Stomach (tissue), 9 donors: ENCODE measurements around the gene PLEKHG3. TPM values are rescaled to one million over a fixed set of nuclear protein-coding genes. Genes with fewer than 3 reads are reported as not detected.

Source experiments
- DNase-seq, 2 donors: peaks; one replicate each; pipeline versions ENCODE4 v3.0.0 to v3.0.0-alpha.2; 2013 to 2019
- H3K27ac ChIP-seq, 5 donors: fragments of 200-600 bp in 4 of 5; sonication (generic) in 4 of 5; one replicate each; pipeline ENCODE4 v1.5.1; 2013 to 2019; ENCODE audit warnings: mild to moderate bottlenecking in 1 of 5, moderate library complexity in 1 of 5
- H3K27me3 ChIP-seq, 3 donors: fragments of 200-600 bp; sonication (generic); one replicate each; pipeline ENCODE4 v1.5.1; 2017 to 2019; ENCODE audit warnings: mixed run types in 1 of 3
- H3K36me3 ChIP-seq, 4 donors: fragments of 200-600 bp; sonication (generic); 1 replicate in 3 of 4; 2 replicates in 1 of 4; pipeline ENCODE4 v1.5.1; 2016 to 2019
- H3K4me1 ChIP-seq, 4 donors: fragments of 200-600 bp; sonication (generic); one replicate each; pipeline ENCODE4 v1.5.1; 2016 to 2019
- H3K4me3 ChIP-seq, 4 donors: fragments of 200-600 bp; sonication (generic) in 3 of 4; one replicate each; pipeline ENCODE4 v1.5.1; 2016 to 2019; ENCODE audit warnings: mild to moderate bottlenecking in 1 of 4
- H3K9me3 ChIP-seq, 4 donors: fragments of 200-600 bp; sonication (generic); one replicate each; pipeline ENCODE4 v1.5.1; 2016 to 2019
- EP300 ChIP-seq: sonication (generic); formaldehyde crosslinking; IDR thresholded peaks from one replicate; pipeline ENCODE4 v1.6.1; 2017; ENCODE audit warnings: antibody characterized with exemption
- POLR2A ChIP-seq, 4 donors: fragments of 450-650 bp; IDR thresholded peaks; one replicate each; pipeline ENCODE4 v1.6.1; 2016; ENCODE audit warnings: antibody characterized with exemption in 4 of 4, control low read depth in 2 of 4, mild to moderate bottlenecking in 1 of 4, moderate library complexity in 1 of 4
- POLR2AphosphoS5 ChIP-seq, 3 donors: sonication (generic); formaldehyde crosslinking; IDR thresholded peaks; one replicate each; pipeline ENCODE4 v1.6.1; 2016; ENCODE audit warnings: antibody characterized with exemption in 3 of 3
- WGBS, 5 donors: extraction: QIAGEN DNeasy Blood & Tissue Kit in 3 of 5; methylation state at CpG; one replicate each; pipeline versions ENCODE4 v1.1.5 to v1.1.7; 2013 to 2018; 5-methylcytosine and 5-hydroxymethylcytosine counted together
- intact Hi-C: fragments of 100-400 bp; cut with DNase I; formaldehyde crosslinking; loops from one replicate; pipeline ENCODE4 v1.15.1; 2023; ENCODE audit warnings: low total_unique reads
- polyA plus RNA-seq, 3 donors: library from polyadenylated mRNA; stranded (reverse); fragments of 200-250 nt; gene quantifications; one replicate each; pipeline ENCODE4 v1.2.3, GENCODE V29; 2013
- total RNA-seq, 5 donors: library from RNA; depleted of rRNA; stranded (reverse); fragments of >200 nt; gene quantifications; one replicate each; pipeline versions ENCODE4 v1.1.0 to v1.2.3, GENCODE V29; 2014 to 2016
- TF ChIP-seq, protein P1 (sequence below), 7 experiments: fragments of 450-650 bp in 4 of 7; fragments of 200-600 bp in 3 of 7; sonication (generic) in 3 of 7; IDR thresholded peaks; one replicate each; pipeline ENCODE4 v1.5.1; 2016 to 2019; ENCODE audit warnings: antibody characterized with exemption in 7 of 7, control low read depth in 2 of 7, mild to moderate bottlenecking in 1 of 7
- donor health status: healthy with polysubstance abuse.
- donor health status: Bipolar disorder and iron deficiency.
- donor health status: healthy.

PLEKHG3 gene
- total and polyA plus RNA-seq, 8 donors: 7.3 to 292 (median 25.6) TPM

DNA sequence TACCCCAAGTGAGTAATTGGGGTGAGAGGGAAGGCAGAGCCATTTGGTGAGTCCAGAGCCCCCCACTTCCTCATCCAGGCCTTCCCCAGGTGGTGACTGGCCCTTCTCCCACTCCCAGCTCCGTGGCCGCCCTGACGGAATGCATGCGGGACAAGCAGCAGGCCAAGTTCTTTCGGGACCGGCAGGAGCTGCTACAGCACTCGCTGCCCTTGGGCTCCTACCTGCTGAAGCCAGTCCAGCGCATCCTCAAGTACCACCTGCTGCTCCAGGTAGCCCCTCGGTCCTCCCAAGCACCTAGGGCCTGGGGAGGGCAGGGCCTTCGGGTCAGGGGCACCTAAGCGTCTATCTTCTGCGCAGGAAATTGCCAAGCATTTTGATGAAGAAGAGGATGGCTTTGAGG, 26.5 kb downstream of the PLEKHG3 start:
- no peaks in the 10 kb centered on the region for H3K27me3 ChIP-seq
- no peak for DNase-seq
- H3K36me3 ChIP-seq: peaks cover 45 to 77% (median 69%) of the 10 kb centered on the region in 4 donors
- intact Hi-C loops: no loop called here
- TF ChIP-seq POLR2AphosphoS5 (IDR thresholded peaks at IDR 0.05) (no peak), POLR2A (IDR thresholded peaks at IDR 0.05) (no peak), EP300 (no peak)
- TF ChIP-seq, protein P1, sequence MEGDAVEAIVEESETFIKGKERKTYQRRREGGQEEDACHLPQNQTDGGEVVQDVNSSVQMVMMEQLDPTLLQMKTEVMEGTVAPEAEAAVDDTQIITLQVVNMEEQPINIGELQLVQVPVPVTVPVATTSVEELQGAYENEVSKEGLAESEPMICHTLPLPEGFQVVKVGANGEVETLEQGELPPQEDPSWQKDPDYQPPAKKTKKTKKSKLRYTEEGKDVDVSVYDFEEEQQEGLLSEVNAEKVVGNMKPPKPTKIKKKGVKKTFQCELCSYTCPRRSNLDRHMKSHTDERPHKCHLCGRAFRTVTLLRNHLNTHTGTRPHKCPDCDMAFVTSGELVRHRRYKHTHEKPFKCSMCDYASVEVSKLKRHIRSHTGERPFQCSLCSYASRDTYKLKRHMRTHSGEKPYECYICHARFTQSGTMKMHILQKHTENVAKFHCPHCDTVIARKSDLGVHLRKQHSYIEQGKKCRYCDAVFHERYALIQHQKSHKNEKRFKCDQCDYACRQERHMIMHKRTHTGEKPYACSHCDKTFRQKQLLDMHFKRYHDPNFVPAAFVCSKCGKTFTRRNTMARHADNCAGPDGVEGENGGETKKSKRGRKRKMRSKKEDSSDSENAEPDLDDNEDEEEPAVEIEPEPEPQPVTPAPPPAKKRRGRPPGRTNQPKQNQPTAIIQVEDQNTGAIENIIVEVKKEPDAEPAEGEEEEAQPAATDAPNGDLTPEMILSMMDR (IDR thresholded peaks at IDR 0.05): no peak
- H3K4me3 ChIP-seq: no peak overlapping the region
- peaks cover 14 to 23% (median 17%) of the 10 kb centered on the region in 4 donors for H3K4me1 ChIP-seq
- WGBS, 5 donors: 84 to 95% (median 93%) methylated on average over 9 to 12 of the region's 12 CpGs
- no peaks in the 10 kb centered on the region for H3K9me3 ChIP-seq
- H3K27ac ChIP-seq: no peak overlapping the region

- DNase-seq: no peak
- 92 to 96% (median 93%) methylated on average over 15 of the region's 15 CpGs for WGBS, 5 donors
- TF ChIP-seq POLR2A (IDR thresholded peaks at IDR 0.05): no peak
- TF ChIP-seq POLR2AphosphoS5 (IDR thresholded peaks at IDR 0.05): no peak
- no peak for TF ChIP-seq EP300
- TF ChIP-seq, protein P1 (IDR thresholded peaks at IDR 0.05): no peak
- peaks cover 46 to 80% (median 69%) of the 10 kb centered on the region in 4 donors for H3K36me3 ChIP-seq
- H3K27me3 ChIP-seq: no peaks in the 10 kb centered on the region
- intact Hi-C loops: no loop called here
- no peak overlapping the region for H3K4me3 ChIP-seq
- H3K9me3 ChIP-seq: no peaks in the 10 kb centered on the region
- peaks cover 9 to 22% (median 13%) of the 10 kb centered on the region in 4 donors for H3K4me1 ChIP-seq
- no peak overlapping the region for H3K27ac ChIP-seq
These were observed 26.9 kb downstream of the PLEKHG3 start for GRCh38 chr14:64731141-64731581.

- TF ChIP-seq POLR2AphosphoS5 (IDR thresholded peaks at IDR 0.05) (no peak), EP300 (no peak), POLR2A (IDR thresholded peaks at IDR 0.05) (no peak)
- TF ChIP-seq, protein P1 (IDR thresholded peaks at IDR 0.05): no peak
- intact Hi-C loops: no loop called here
- Histone ChIP-seq H3K4me3 (no peak overlapping the region), H3K36me3 (peaks cover 55 to 89% (median 76%) of the 10 kb centered on the region in 4 donors), H3K27ac (no peak overlapping the region), H3K4me1 (peaks cover 5 to 22% (median 12%) of the 10 kb centered on the region in 4 donors), H3K9me3 (no peaks in the 10 kb centered on the region), H3K27me3 (no peaks in the 10 kb centered on the region)
- no peak for DNase-seq
- 89 to 97% (median 94%) methylated on average over 4 of the region's 4 CpGs for WGBS, 5 donors
These were observed 27.8 kb downstream of the PLEKHG3 start for GRCh38 chr14:64732066-64732465.

DNA sequence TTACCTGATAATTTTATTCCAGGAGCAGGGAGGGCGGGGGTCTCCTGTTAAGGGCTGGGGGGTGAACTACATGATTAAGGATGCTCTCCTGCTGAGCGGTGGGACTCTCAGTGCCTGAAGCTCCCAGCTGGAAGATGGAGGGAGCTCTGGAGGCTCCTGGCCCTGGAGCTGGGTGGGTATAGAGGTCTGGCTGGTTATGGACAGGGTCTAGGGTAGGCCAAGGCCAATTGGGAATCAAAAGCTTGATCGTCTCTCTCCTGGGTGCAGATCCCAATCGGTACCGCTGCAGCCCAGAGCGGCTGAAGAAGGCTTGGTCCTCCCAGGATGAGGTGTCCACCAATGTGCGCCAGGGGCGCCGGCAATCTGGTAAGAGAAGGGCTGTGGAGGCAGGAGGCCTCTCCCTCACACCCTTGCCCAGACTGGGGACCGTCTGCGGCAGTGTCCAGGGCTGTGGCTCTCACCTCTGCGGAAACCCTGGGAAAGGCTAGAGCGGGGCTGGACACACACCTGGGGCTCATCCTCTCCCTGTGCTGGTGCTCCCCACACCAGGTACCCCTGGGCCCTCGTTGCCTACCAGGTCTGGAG, 28.4 kb downstream of the PLEKHG3 start:
- 93 to 97% (median 96%) methylated on average over 14 of the region's 14 CpGs for WGBS, 5 donors
- DNase-seq: no peak
- peaks cover 6 to 20% (median 15%) of the 10 kb centered on the region in 4 donors for H3K4me1 ChIP-seq
- no peak overlapping the region for H3K4me3 ChIP-seq
- H3K27ac ChIP-seq: no peak overlapping the region
- no peaks in the 10 kb centered on the region for H3K9me3 ChIP-seq
- intact Hi-C loops: no loop called here
- peaks cover 59 to 92% (median 77%) of the 10 kb centered on the region in 4 donors for H3K36me3 ChIP-seq
- H3K27me3 ChIP-seq: no peaks in the 10 kb centered on the region
- TF ChIP-seq, protein P1 (IDR thresholded peaks at IDR 0.05): no peak
- TF ChIP-seq EP300 (no peak), POLR2AphosphoS5 (IDR thresholded peaks at IDR 0.05) (no peak), POLR2A (IDR thresholded peaks at IDR 0.05) (no peak)
